ENCODE measurements around the gene UBAC2. TPM values are rescaled to one million over a fixed set of nuclear protein-coding genes. Genes with fewer than 3 reads are reported as not detected.

Gene UBAC2
- total and polyA plus RNA-seq, 2 donors (not counting 3 experiments of a cell fraction or from before 2014, with no cell fraction given), result 45.7 to 54.4 TPM

GRCh38 chr13:99304541-99304940, 103.9 kb downstream of the UBAC2 start:
- Histone ChIP-seq H3K4me1 (ENCODE audit: control insufficient read depth, extremely low read depth, insufficient read depth, low read length) (peaks cover 17% of the 10 kb centered on the region), H3K27ac (ENCODE audit: insufficient read depth, low read depth, low read length) (no peak overlapping the region), H3K27me3 (ENCODE audit: control insufficient read depth in 2 of 2, insufficient read depth in 2 of 2, low read length in 2 of 2) (no peaks in the 10 kb centered on the region), H3K4me2 (ENCODE audit: insufficient read depth, low read length) (no peak overlapping the region), H3K79me2 (ENCODE audit: control insufficient read depth, insufficient read depth, low read length) (no peaks in the 10 kb centered on the region), H3K9me1 (replicated peaks; ENCODE audit: control insufficient read depth, extremely low read depth, insufficient read depth, low read length) (no peaks in the 10 kb centered on the region), H3K4me3 (replicated peaks in 1 of 3; ENCODE audit: insufficient read depth in 1 of 3, low read depth in 1 of 3, low read length in 3 of 3) (no peak overlapping the region), H4K20me1 (replicated peaks; ENCODE audit: control insufficient read depth, extremely low read depth, insufficient read depth, low read length) (no peaks in the 10 kb centered on the region), H3K9ac (replicated peaks; ENCODE audit: extremely low read depth, insufficient read depth, low read length) (no peak overlapping the region), H3K9me3 (replicated peaks; ENCODE audit: control insufficient read depth, insufficient read depth, low read length) (no peaks in the 10 kb centered on the region), H2AFZ (ENCODE audit: low read depth, low read length) (no peak overlapping the region), H3K36me3 (ENCODE audit: control insufficient read depth in 2 of 2, extremely low read depth in 1 of 2, insufficient read depth in 2 of 2, low read length in 2 of 2) (no peaks in the 10 kb centered on the region)
- no TSS peak for BruUV-seq (replicated peaks)
- FAIRE-seq (no peak), DNase-seq (ENCODE audit: low read depth, low spot score) (no peak)
- ChIA-PET CTCF (interaction anchor here (1.0 to 1.1 kb wide), 3 partner anchors 10 to 35 kb away, joined by 3 to 7 read pairs (median 3); no protein-coding TSS in a partner anchor), POLR2A (no interaction called here)
- TF ChIP-seq FOS (IDR thresholded peaks at IDR 0.05; ENCODE audit: borderline replicate concordance, insufficient read depth, low read length), result no peak
- intact Hi-C loops (cut with micrococcal nuclease) (no loop called here), dilution Hi-C loops (cut with MboI; ENCODE audit: extremely low pct_ligation_motif_present, low sequenced_read_pairs) (no loop called here)

GRCh38 chr13:99305158-99305557, 104.5 kb downstream of the UBAC2 start:
- TF ChIP-seq JUN (IDR thresholded peaks at IDR 0.05; ENCODE audit: borderline replicate concordance, insufficient read depth, insufficient read length, low read depth) (no peak), POLR2AphosphoS5 (IDR thresholded peaks at IDR 0.05; ENCODE audit: insufficient read depth, low read depth, low read length) (no peak), MAX (IDR thresholded peaks at IDR 0.05; ENCODE audit: insufficient read depth, insufficient read length) (no peak), GATA2 (IDR thresholded peaks at IDR 0.05; ENCODE audit: insufficient read depth, insufficient read length, low read depth, low read length) (no peak), CTCF (IDR thresholded peaks at IDR 0.05; ENCODE audit: extremely low read depth in 1 of 2, insufficient read depth in 1 of 2, low read depth in 1 of 2, low read length in 2 of 2) (no peak), EZH2 (IDR thresholded peaks at IDR 0.05; ENCODE audit: borderline replicate concordance, low read depth, low read length, severe bottlenecking) (no peak)
- no peak overlapping the region for H3K9ac ChIP-seq (replicated peaks; ENCODE audit: extremely low read depth, insufficient read depth, low read length)
- ChIA-PET CTCF (no interaction called here), POLR2A (no interaction called here)
- DNase-seq (ENCODE audit: low read depth, low spot score), result no peak
- no peaks in the 10 kb centered on the region for H3K79me2 ChIP-seq (ENCODE audit: control insufficient read depth, insufficient read depth, low read length)
- no peaks in the 10 kb centered on the region for H3K27me3 ChIP-seq (ENCODE audit: control insufficient read depth in 2 of 2, insufficient read depth in 2 of 2, low read length in 2 of 2)
- FAIRE-seq, result no peak
- H3K4me3 ChIP-seq (replicated peaks in 1 of 3; ENCODE audit: insufficient read depth in 1 of 3, low read depth in 1 of 3, low read length in 3 of 3), result no peak overlapping the region
- H3K9me1 ChIP-seq (replicated peaks; ENCODE audit: control insufficient read depth, extremely low read depth, insufficient read depth, low read length), result no peaks in the 10 kb centered on the region
- H3K4me2 ChIP-seq (ENCODE audit: insufficient read depth, low read length), result no peak overlapping the region
- no peaks in the 10 kb centered on the region for H4K20me1 ChIP-seq (replicated peaks; ENCODE audit: control insufficient read depth, extremely low read depth, insufficient read depth, low read length)
- H3K4me1 ChIP-seq (ENCODE audit: control insufficient read depth, extremely low read depth, insufficient read depth, low read length), result peaks cover 17% of the 10 kb centered on the region
- dilution Hi-C loops (cut with MboI; ENCODE audit: extremely low pct_ligation_motif_present, low sequenced_read_pairs), result no loop called here
- H3K36me3 ChIP-seq (ENCODE audit: control insufficient read depth in 2 of 2, extremely low read depth in 1 of 2, insufficient read depth in 2 of 2, low read length in 2 of 2), result no peaks in the 10 kb centered on the region
- H3K27ac ChIP-seq (ENCODE audit: insufficient read depth, low read depth, low read length), result no peak overlapping the region
- intact Hi-C loops (cut with micrococcal nuclease), result no loop called here
- H2AFZ ChIP-seq (ENCODE audit: low read depth, low read length), result no peak overlapping the region
- H3K9me3 ChIP-seq (replicated peaks; ENCODE audit: control insufficient read depth, insufficient read depth, low read length), result no peaks in the 10 kb centered on the region
- BruUV-seq (replicated peaks), result no TSS peak
